Large intestine (tissue), 3 donors: Measurements from ENCODE around the gene ADAMTS17. TPM values are rescaled to one million over a fixed set of nuclear protein-coding genes. Genes with fewer than 3 reads are reported as not detected.

ENCODE experiments used
- DNase-seq, 2 donors: peaks; one replicate each; pipeline versions ENCODE4 v3.0.0 to v3.0.0-alpha.2; 2013
- H3K27ac ChIP-seq: one replicate; pipeline ENCODE4 v1.5.1; 2013; ENCODE audit warnings: low read length
- H3K27me3 ChIP-seq: 2 replicates; pipeline ENCODE4 v1.6.1; 2013; ENCODE audit warnings: low read length; ENCODE audit not compliant: control insufficient read depth, insufficient read depth
- H3K36me3 ChIP-seq: 2 replicates; pipeline ENCODE4 v1.6.1; 2013; ENCODE audit warnings: low read length; ENCODE audit not compliant: control insufficient read depth, insufficient read depth
- H3K4me1 ChIP-seq: one replicate; pipeline ENCODE4 v1.6.1; 2013; ENCODE audit warnings: low read length; ENCODE audit not compliant: control insufficient read depth, insufficient read depth
- H3K4me3 ChIP-seq: one replicate; pipeline ENCODE4 v1.5.1; 2013; ENCODE audit warnings: low read length
- H3K9me3 ChIP-seq: one replicate; pipeline ENCODE4 v1.6.1; 2013; ENCODE audit warnings: mild to moderate bottlenecking, low read depth, low read length, moderate library complexity; ENCODE audit not compliant: control insufficient read depth
- WGBS: methylation state at CpG from one replicate; pipeline ENCODE4 v1.1.5; 2013; ENCODE audit warnings: low lambda C conversion rate; ENCODE audit not compliant: insufficient coverage; 5-methylcytosine and 5-hydroxymethylcytosine counted together
- polyA plus RNA-seq: library from polyadenylated mRNA; unstranded; fragments of 120-200 nt; gene quantifications from one replicate; pipeline ENCODE4 v1.2.1, GENCODE V29; 2013

Gene ADAMTS17
- polyA plus RNA-seq, 1 donor, result 3.7 TPM

DNA sequence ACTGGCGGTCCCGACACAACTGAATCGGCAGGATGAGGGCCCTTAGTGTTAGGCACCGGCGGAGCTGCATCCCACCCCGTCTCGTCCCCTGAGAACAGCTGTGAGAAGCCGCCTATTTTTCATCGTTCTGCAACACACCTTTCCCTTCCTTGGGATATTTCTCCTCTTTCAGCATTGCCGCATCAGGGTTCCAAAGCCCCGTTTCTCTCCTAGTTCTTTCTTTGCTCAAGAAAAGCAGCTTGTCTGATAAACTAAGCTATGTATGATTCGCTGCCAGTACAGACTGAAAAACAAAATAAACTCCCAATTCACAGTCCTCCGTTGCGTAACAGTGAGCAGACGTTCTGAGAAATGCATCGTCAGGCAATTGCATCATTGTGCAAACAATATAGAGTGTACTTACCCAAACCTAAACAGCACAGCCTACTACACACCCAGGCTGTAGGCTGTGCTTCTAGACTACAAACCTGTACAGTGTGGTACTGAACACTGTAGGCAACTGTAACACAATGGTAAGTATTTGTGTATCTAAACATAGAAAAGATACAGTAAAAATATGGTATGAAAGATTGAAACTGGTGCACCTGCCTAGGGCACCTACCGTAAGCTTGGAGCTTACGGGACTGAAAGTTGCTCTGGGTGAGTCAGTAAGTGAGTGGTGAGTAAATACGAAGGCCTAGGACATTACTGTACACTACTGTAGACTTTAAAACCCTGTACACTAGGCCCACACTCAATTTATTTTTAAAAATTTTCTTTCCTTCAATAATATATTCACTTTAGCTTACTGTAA, 8.9 kb upstream of the ADAMTS17 start:
- WGBS, result 100% methylated on average over 1 of the region's 19 CpGs

GRCh38 chr15:100349696-100350433, 8.1 kb upstream of the ADAMTS17 start:
- Histone ChIP-seq H3K36me3 (no peaks in the 10 kb centered on the region), H3K4me1 (peaks cover 10% of the 10 kb centered on the region), H3K4me3 (peak overlapping the region; percentile 81), H3K27ac (peak overlapping the region; percentile 88), H3K27me3 (peaks cover 9% of the 10 kb centered on the region), H3K9me3 (no peaks in the 10 kb centered on the region)
- DNase-seq, result peak; percentile 88 to 91
- no CpG with 5 or more reads among the region's 43 CpGs for WGBS

More for the DNA sequence above, 8.9 kb upstream of the ADAMTS17 start:
- DNase-seq, result peak; percentile 58 to 68
- Histone ChIP-seq H3K9me3 (no peaks in the 10 kb centered on the region), H3K27ac (peak overlapping the region; percentile 88), H3K36me3 (no peaks in the 10 kb centered on the region), H3K4me1 (peaks cover 10% of the 10 kb centered on the region), H3K4me3 (peak overlapping the region; percentile 81), H3K27me3 (peaks cover 4% of the 10 kb centered on the region)

DNA sequence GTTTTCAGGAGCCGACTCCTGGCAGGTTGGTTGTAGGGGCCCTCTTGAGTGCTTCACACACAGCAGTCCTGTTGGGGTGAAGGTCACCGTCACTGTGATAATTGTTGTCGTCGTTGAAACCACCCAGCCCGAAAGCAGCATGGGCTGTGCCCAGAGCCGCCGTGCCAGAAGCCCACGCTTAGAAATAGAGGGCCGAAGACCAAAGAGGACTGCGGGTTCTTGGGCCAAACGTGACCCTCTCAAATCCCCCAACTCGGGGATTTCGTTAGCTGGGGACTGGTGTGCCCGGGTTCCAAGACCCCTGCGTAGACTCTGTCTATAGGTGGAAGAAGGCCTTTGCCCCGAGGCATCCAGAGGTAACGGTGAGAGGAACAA, 7.5 kb upstream of the ADAMTS17 start:
- Histone ChIP-seq H3K27me3 (peaks cover 14% of the 10 kb centered on the region), H3K9me3 (no peaks in the 10 kb centered on the region), H3K4me1 (peaks cover 10% of the 10 kb centered on the region), H3K36me3 (no peaks in the 10 kb centered on the region), H3K4me3 (peak overlapping the region; percentile 81), H3K27ac (no peak overlapping the region)
- no CpG with 5 or more reads among the region's 17 CpGs for WGBS
- no peak for DNase-seq

DNA sequence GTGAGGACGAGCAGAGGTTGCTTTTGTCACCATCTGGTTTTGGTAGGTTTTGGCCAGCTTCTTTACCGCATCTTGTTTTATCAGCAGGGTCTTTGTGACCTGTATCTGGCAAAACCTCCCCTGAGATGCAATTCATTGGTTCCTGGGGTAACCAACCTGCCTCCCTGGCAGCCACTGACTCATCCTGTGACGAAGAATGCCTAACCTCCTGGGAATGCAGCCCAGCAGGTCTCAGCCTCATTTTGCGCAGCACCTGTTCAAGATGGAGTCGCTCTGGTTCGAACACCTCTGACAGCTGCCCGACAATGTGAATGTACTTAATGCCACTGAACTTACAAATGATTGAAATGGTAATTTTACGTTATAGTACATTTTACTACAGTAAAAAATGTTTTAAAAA, 6.8 kb upstream of the ADAMTS17 start:
- no peak overlapping the region for H3K27ac ChIP-seq
- H3K36me3 ChIP-seq, result no peaks in the 10 kb centered on the region
- H3K4me3 ChIP-seq, result no peak overlapping the region
- peaks cover 10% of the 10 kb centered on the region for H3K4me1 ChIP-seq
- no peaks in the 10 kb centered on the region for H3K9me3 ChIP-seq
- H3K27me3 ChIP-seq, result peaks cover 11% of the 10 kb centered on the region
- 100% methylated on average over 1 of the region's 8 CpGs for WGBS
- no peak for DNase-seq

GRCh38 chr15:100346866-100347512, 5.2 kb upstream of the ADAMTS17 start:
- peaks cover 10% of the 10 kb centered on the region for H3K4me1 ChIP-seq
- no peaks in the 10 kb centered on the region for H3K9me3 ChIP-seq
- no peaks in the 10 kb centered on the region for H3K36me3 ChIP-seq
- no peak for DNase-seq
- no CpG with 5 or more reads among the region's 2 CpGs for WGBS
- H3K27ac ChIP-seq, result no peak overlapping the region
- H3K4me3 ChIP-seq, result no peak overlapping the region
- peaks cover 19% of the 10 kb centered on the region for H3K27me3 ChIP-seq

GRCh38 chr15:100345438-100345837, 3.7 kb upstream of the ADAMTS17 start:
- no peak for DNase-seq
- peaks cover 9% of the 10 kb centered on the region for H3K4me1 ChIP-seq
- H3K36me3 ChIP-seq, result no peaks in the 10 kb centered on the region

DNA sequence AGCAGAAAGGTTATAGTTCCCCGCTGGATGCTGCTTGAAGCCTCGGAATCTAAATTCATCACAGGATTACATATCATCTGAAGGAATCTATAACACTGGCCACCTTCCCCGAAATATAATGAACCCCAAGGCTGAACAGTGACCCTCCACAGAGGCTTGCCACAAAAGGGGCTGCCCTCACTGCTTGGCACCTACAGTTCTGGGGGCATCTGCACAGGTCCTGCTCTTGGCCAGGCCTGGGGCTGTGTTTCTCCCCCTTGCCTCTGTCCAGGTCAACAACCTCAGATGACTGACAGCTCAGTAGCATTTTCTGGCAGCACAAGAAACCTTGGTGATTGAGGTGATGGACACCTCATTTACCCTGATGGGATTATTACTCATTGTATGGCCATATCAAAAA, 1.5 kb upstream of the ADAMTS17 start:
- H3K27ac ChIP-seq, result no peak overlapping the region
- peaks cover 4% of the 10 kb centered on the region for H3K4me1 ChIP-seq
- H3K27me3 ChIP-seq, result peaks cover 29% of the 10 kb centered on the region
- H3K9me3 ChIP-seq, result no peaks in the 10 kb centered on the region
- H3K36me3 ChIP-seq, result no peaks in the 10 kb centered on the region
- DNase-seq, result no peak
- 85% methylated on average over 2 of the region's 3 CpGs for WGBS
- H3K4me3 ChIP-seq, result no peak overlapping the region

More at GRCh38 chr15:100345438-100345837, 3.7 kb upstream of the ADAMTS17 start:
- H3K4me3 ChIP-seq, result no peak overlapping the region
- H3K9me3 ChIP-seq, result no peaks in the 10 kb centered on the region
- WGBS, result no CpG with 5 or more reads among the region's 3 CpGs
- H3K27ac ChIP-seq, result no peak overlapping the region
- H3K27me3 ChIP-seq, result peaks cover 23% of the 10 kb centered on the region

DNA sequence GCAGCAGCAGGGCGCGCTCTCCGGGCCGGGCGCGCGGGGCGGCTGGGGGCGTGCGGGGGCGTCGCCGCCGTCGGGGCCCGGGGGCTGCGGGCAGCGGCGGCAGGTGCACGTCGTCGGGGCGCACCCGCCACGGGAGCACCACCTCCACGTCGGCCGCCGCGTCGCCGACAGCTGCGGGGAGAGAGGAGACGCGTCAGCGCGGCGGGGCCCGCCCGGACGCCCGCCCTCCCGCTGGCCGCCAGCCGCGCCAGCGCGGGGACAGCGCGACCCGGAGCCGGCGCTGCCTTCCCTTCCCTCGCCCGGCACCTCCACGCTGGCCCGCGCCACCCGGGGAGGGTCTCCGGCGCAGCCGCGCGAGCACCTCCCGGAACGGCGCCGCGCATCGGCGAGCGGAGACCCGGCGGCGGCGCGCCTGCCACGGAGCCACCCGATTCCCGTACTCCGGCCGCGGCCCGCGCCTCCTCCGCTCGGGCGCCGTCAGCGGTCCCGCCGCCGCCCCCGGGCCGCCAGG, 481 bp downstream of the ADAMTS17 start:
- Histone ChIP-seq H3K4me1 (peaks cover 4% of the 10 kb centered on the region), H3K4me3 (peak overlapping the region; percentile 43), H3K36me3 (no peaks in the 10 kb centered on the region), H3K27me3 (peaks cover 29% of the 10 kb centered on the region), H3K27ac (no peak overlapping the region), H3K9me3 (no peaks in the 10 kb centered on the region)
- WGBS, result no CpG with 5 or more reads among the region's 95 CpGs
- DNase-seq, result no peak

GRCh38 chr15:100340721-100341238, 995 bp downstream of the ADAMTS17 start:
- no peaks in the 10 kb centered on the region for H3K36me3 ChIP-seq
- peak overlapping the region; percentile 1 for H3K4me3 ChIP-seq
- peak in 1 of 2 donors; percentile 36 for DNase-seq
- peaks cover 29% of the 10 kb centered on the region for H3K27me3 ChIP-seq
- no CpG with 5 or more reads among the region's 56 CpGs for WGBS
- no peaks in the 10 kb centered on the region for H3K9me3 ChIP-seq
- H3K27ac ChIP-seq, result no peak overlapping the region
- H3K4me1 ChIP-seq, result peaks cover 4% of the 10 kb centered on the region

- H3K27me3 ChIP-seq, result peaks cover 24% of the 10 kb centered on the region
- no peaks in the 10 kb centered on the region for H3K9me3 ChIP-seq
- H3K4me3 ChIP-seq, result no peak overlapping the region
- no peaks in the 10 kb centered on the region for H3K36me3 ChIP-seq
- WGBS, result no CpG with 5 or more reads among the region's 12 CpGs
- H3K27ac ChIP-seq, result no peak overlapping the region
- DNase-seq, result no peak
- peaks cover 4% of the 10 kb centered on the region for H3K4me1 ChIP-seq
Observed at GRCh38 chr15:100339999-100340398, 1.8 kb downstream of the ADAMTS17 start.
